Stimulated activated naive CD8-positive, alpha-beta T cell treated with anti-CD3 and anti-CD28 coated beads, Interleukin-15, amount 100 ng/mL, for 72 hours (primary cell): ENCODE results near the gene LACRT.

Experiments
- ATAC-seq: fragments of 150-1000 bp; cut with Tn5 transposase; 2 replicates; pipeline ENCODE4 v1.10.0; 2021; ENCODE audit warnings: mild to moderate bottlenecking, moderate library complexity
- DNase-seq, 2 donors: peaks; one replicate each; pipeline ENCODE4 v3.0.0; 2021 to 2022
- H3K27ac Mint-ChIP-seq, 2 donors: one replicate each; pipeline ENCODE4 v1.8.0; 2022; ENCODE audit warnings: mild to moderate bottlenecking in 2 of 2, mixed read lengths in 2 of 2, moderate library complexity in 2 of 2
- H3K27me3 Mint-ChIP-seq: one replicate; pipeline ENCODE4 v1.8.0; 2022; ENCODE audit warnings: mixed read lengths
- H3K4me1 Mint-ChIP-seq: one replicate; pipeline ENCODE4 v1.8.0; 2022; ENCODE audit warnings: mild to moderate bottlenecking, mixed read lengths
- H3K4me3 Mint-ChIP-seq, 2 donors: one replicate each; pipeline ENCODE4 v1.8.0; 2022; ENCODE audit warnings: mild to moderate bottlenecking in 2 of 2, mixed read lengths in 2 of 2, moderate library complexity in 1 of 2
- H3K9me3 Mint-ChIP-seq, 2 donors: one replicate each; pipeline ENCODE4 v1.8.0; 2022; ENCODE audit warnings: mixed read lengths in 2 of 2

The LACRT gene

GRCh38 chr12:54622463-54623183, 12.1 kb downstream of the LACRT start:
- no peak for ATAC-seq
- Mint-ChIP-seq H3K9me3 (peaks cover 8 to 14% of the 10 kb centered on the region in 2 donors), H3K4me1 (no peaks in the 10 kb centered on the region), H3K4me3 (no peak overlapping the region), H3K27me3 (peaks cover 77% of the 10 kb centered on the region), H3K27ac (no peak overlapping the region)
- DNase-seq, result no peak

DNA sequence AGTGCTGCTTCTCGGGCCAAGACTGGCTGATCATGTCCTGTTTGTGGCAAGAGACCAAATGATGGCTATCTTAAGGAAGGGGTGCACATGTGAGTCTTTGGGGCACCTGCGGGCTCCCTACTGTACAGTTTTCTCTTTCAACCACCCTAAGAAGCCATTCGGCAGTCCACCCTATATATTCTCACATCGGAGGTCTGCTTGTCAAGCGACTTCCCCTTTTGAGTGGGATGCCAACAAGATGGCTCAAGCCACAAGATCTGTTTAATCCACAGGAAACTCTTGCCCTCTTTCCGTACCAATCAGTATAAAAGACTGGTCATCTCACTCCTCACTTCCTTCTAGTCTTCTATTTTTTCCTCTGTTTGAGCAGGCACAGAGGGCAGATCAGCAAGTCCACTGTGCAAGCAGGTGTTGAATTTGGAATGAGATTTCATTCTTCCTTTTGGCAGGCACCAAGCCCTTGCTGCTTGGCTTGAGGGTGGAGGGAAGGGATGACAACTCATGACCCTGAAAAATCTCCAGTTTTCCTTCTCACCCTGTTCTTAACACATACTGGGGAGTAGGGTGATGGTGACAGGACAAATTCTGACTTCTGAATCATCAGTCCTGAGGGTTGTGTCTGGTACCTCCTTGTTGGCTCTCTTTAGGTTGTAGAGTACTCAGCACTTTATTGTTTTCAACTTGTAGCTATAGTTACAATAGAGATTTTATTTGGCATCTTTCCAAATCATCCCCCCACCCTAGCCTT, 17.6 kb downstream of the LACRT start:
- no peaks in the 10 kb centered on the region for H3K9me3 Mint-ChIP-seq
- H3K27ac Mint-ChIP-seq, result no peak overlapping the region
- H3K27me3 Mint-ChIP-seq, result peaks cover 60% of the 10 kb centered on the region
- ATAC-seq (no peak), DNase-seq (no peak)
- H3K4me3 Mint-ChIP-seq, result no peak overlapping the region
- H3K4me1 Mint-ChIP-seq, result peaks cover 8% of the 10 kb centered on the region

GRCh38 chr12:54612225-54612750, 22.4 kb downstream of the LACRT start:
- peaks cover 7% of the 10 kb centered on the region for H3K4me1 Mint-ChIP-seq
- no peak for ATAC-seq
- no peak overlapping the region for H3K4me3 Mint-ChIP-seq
- no peak for DNase-seq
- peaks cover 44% of the 10 kb centered on the region for H3K27me3 Mint-ChIP-seq
- H3K9me3 Mint-ChIP-seq, result no peaks in the 10 kb centered on the region
- H3K27ac Mint-ChIP-seq, result no peak overlapping the region

GRCh38 chr12:54611715-54612149, 23.0 kb downstream of the LACRT start:
- peaks cover 38% of the 10 kb centered on the region for H3K27me3 Mint-ChIP-seq

GRCh38 chr12:54608769-54609168, 25.9 kb downstream of the LACRT start:
- peak in 1 of 2 donors; percentile 0 for DNase-seq
- no peak for ATAC-seq
- Mint-ChIP-seq H3K9me3 (no peaks in the 10 kb centered on the region), H3K27ac (no peak overlapping the region), H3K27me3 (peaks cover 15% of the 10 kb centered on the region), H3K4me1 (no peaks in the 10 kb centered on the region), H3K4me3 (no peak overlapping the region)

More at GRCh38 chr12:54611715-54612149, 23.0 kb downstream of the LACRT start:
- no peak overlapping the region for H3K27ac Mint-ChIP-seq
- H3K4me1 Mint-ChIP-seq, result peaks cover 1% of the 10 kb centered on the region
- no peak overlapping the region for H3K4me3 Mint-ChIP-seq
- H3K9me3 Mint-ChIP-seq, result no peaks in the 10 kb centered on the region
- no peak for DNase-seq
- ATAC-seq, result no peak

- DNase-seq, result no peak
- H3K4me1 Mint-ChIP-seq, result peaks cover 2% of the 10 kb centered on the region
- ATAC-seq, result no peak
- H3K4me3 Mint-ChIP-seq, result no peak overlapping the region
- no peaks in the 10 kb centered on the region for H3K9me3 Mint-ChIP-seq
- H3K27me3 Mint-ChIP-seq, result peaks cover 10% of the 10 kb centered on the region
- no peak overlapping the region for H3K27ac Mint-ChIP-seq
These were observed 26.5 kb downstream of the LACRT start for GRCh38 chr12:54608156-54608555.

DNA sequence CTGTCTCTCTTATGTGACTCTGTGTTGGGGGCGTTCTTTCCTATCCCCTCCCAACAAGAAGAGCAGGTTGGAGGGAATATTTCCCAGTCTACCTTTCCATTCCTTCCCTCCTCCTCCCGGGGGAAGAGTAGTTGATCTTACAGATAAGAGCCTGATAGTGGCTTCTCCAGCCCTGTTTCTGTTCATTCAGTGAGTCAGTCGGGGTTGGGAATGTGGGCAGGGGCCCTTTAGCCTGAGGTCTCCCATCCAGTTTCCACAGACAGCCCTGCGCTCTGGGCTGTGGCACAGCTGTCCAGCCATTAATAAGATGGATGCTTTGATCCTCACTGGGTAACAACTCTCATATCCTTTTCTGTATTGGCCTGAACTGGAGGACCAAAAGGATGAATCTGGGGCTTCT, 28.1 kb downstream of the LACRT start:
- ATAC-seq (no peak), DNase-seq (no peak)
- no peaks in the 10 kb centered on the region for H3K9me3 Mint-ChIP-seq
- H3K27me3 Mint-ChIP-seq, result peaks cover 8% of the 10 kb centered on the region
- H3K4me3 Mint-ChIP-seq, result no peak overlapping the region
- H3K27ac Mint-ChIP-seq, result no peak overlapping the region
- H3K4me1 Mint-ChIP-seq, result peaks cover 7% of the 10 kb centered on the region

GRCh38 chr12:54605138-54605970, 29.3 kb downstream of the LACRT start:
- Mint-ChIP-seq H3K27me3 (peaks cover 8% of the 10 kb centered on the region), H3K4me1 (peaks cover 7% of the 10 kb centered on the region), H3K9me3 (no peaks in the 10 kb centered on the region), H3K4me3 (no peak overlapping the region), H3K27ac (no peak overlapping the region)
- DNase-seq, result no peak
- ATAC-seq, result no peak

DNA sequence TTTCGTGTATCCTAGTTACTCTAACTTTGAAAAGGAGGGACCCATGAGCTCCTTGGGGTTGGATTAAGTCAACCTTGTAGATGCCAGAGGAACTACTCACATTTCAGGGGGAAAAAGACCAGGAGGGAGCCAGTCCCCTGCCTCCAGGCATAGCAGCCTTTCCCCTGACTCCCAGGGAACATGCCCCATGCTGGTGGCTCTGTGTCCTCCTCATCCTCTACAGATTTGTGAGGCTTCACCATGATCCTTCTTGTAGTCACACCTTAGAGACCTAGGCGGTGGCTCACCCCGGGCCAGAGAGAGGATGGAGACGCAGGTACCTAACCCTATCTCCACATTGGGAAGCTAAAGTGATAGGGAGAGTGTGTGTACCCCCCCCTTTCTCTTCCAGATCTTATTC, 30.3 kb downstream of the LACRT start:
- H3K4me3 Mint-ChIP-seq, result no peak overlapping the region
- H3K27ac Mint-ChIP-seq, result no peak overlapping the region
- peaks cover 7% of the 10 kb centered on the region for H3K4me1 Mint-ChIP-seq
- ATAC-seq (no peak), DNase-seq (no peak)
- peaks cover 14% of the 10 kb centered on the region for H3K27me3 Mint-ChIP-seq
- no peaks in the 10 kb centered on the region for H3K9me3 Mint-ChIP-seq

- Mint-ChIP-seq H3K9me3 (no peaks in the 10 kb centered on the region), H3K27me3 (peaks cover 16% of the 10 kb centered on the region), H3K4me3 (no peak overlapping the region), H3K27ac (peak overlapping the region in 1 of 2 donors; percentile 36), H3K4me1 (peaks cover 7% of the 10 kb centered on the region)
- no peak for ATAC-seq
- peak in 1 of 2 donors; percentile 5 for DNase-seq
These were observed 30.8 kb downstream of the LACRT start for GRCh38 chr12:54603872-54604271.

DNA sequence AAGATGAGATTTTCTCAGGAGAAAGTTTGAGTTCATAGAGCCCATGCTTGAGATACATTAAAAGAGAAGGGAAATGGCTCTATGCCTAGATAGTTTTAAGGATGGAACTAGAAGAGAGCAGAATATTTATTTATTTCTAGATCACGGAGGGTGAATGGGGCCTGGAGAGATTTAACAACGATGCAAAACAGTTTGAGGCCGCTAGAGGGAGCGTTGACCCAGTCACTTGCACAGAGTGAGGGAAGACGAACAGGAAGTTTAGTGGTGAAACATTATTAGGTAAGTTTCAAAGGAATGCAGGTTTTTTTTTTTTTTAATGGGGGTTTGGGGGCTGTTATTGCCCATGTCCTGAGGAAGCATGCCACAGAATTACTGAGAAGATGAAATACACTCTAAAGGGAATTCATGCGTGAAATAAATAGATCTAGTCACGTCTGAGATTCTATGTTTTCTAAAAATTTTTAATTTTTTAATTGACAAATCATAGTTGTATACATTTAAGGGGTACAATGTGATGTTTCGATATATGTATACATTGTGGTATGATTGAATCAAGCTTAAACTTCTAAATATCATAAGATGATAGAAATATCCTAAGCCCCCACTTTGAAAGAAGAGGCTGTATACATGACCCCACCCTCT, 31.4 kb downstream of the LACRT start:
- Mint-ChIP-seq H3K4me3 (no peak overlapping the region), H3K4me1 (peaks cover 7% of the 10 kb centered on the region), H3K9me3 (no peaks in the 10 kb centered on the region), H3K27me3 (peaks cover 15% of the 10 kb centered on the region), H3K27ac (no peak overlapping the region)
- ATAC-seq (peak; percentile 89), DNase-seq (peak; percentile 55 to 70)

DNA sequence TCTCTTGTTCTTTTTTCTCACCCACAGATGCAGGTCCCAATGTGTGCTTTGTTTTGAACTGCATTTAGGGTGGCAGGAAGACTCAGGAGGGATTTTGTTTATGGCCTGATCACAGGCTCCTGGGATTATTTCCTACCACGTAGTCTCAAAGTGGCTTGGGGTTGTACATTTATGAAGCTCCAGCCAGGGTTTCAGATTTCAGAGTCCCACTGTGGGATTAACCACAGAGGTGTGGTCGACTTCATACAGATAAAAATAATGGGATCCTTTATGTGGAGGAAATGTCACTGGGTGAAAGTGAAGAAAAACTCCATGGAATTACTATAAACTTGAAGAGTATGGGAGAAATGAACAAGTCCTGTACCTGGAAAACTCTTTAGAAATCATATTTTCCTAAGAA, 32.0 kb downstream of the LACRT start:
- H3K9me3 Mint-ChIP-seq, result no peaks in the 10 kb centered on the region
- no peak overlapping the region for H3K27ac Mint-ChIP-seq
- H3K4me1 Mint-ChIP-seq, result peaks cover 7% of the 10 kb centered on the region
- no peak for ATAC-seq
- peaks cover 13% of the 10 kb centered on the region for H3K27me3 Mint-ChIP-seq
- no peak for DNase-seq
- H3K4me3 Mint-ChIP-seq, result no peak overlapping the region

- Mint-ChIP-seq H3K4me3 (no peak overlapping the region), H3K27me3 (peaks cover 21% of the 10 kb centered on the region), H3K27ac (no peak overlapping the region), H3K9me3 (no peaks in the 10 kb centered on the region), H3K4me1 (peaks cover 7% of the 10 kb centered on the region)
- no peak for ATAC-seq
- peak in 1 of 2 donors; percentile 6 for DNase-seq
These were observed 32.9 kb downstream of the LACRT start for GRCh38 chr12:54601841-54602240.

- H3K4me3 Mint-ChIP-seq, result no peak overlapping the region
- ATAC-seq, result no peak
These were observed 35.7 kb downstream of the LACRT start for GRCh38 chr12:54598970-54599369.

DNA sequence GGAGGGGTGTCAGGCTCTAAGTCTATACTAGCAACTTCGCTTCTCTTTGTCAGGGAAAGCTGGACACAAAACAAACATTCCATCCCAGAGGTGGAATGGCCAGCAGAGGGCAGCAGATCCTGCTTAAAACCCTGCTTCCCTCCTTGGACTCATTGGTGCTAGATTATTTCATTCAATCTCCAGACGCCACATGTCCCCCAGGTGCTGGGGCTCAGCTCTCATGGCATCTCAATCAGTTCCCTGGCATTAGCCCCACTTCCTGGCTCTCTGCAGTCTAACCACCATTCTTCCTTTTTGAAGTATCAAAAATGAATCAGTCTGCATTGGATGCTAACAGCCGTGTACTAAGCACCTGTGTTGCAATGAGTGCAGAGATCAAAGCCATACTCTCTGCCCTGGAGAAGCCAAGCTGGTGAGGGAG, 38.2 kb downstream of the LACRT start:
- no peak overlapping the region for H3K4me3 Mint-ChIP-seq
- H3K27ac Mint-ChIP-seq, result no peak overlapping the region
- H3K4me1 Mint-ChIP-seq, result no peaks in the 10 kb centered on the region
- no peaks in the 10 kb centered on the region for H3K9me3 Mint-ChIP-seq
- peaks cover 45% of the 10 kb centered on the region for H3K27me3 Mint-ChIP-seq
- ATAC-seq (peak; percentile 59), DNase-seq (peak; percentile 32 to 41)

More at GRCh38 chr12:54598970-54599369, 35.7 kb downstream of the LACRT start:
- Mint-ChIP-seq H3K9me3 (no peaks in the 10 kb centered on the region), H3K27ac (no peak overlapping the region), H3K27me3 (peaks cover 33% of the 10 kb centered on the region), H3K4me1 (peaks cover 7% of the 10 kb centered on the region)
- no peak for DNase-seq
